Astrocyte (in vitro differentiated cells and primary cell): ENCODE results near the gene FAM131B. TPM values are rescaled to one million over a fixed set of nuclear protein-coding genes. Genes with fewer than 3 reads are reported as not detected.

ENCODE experiments used
- DNase-seq: peaks from one replicate; pipeline ENCODE4 v3.0.0-alpha.2; 2010; ENCODE audit warnings: low read depth
- FAIRE-seq: peaks from 2 replicates; lab custom pipeline; 2011; peaks lifted over from hg19 to GRCh38; lab: Jason Lieb, UNC
- H2AFZ ChIP-seq: 2 replicates; pipeline ENCODE4 v1.6.0; 2012; ENCODE audit warnings: low read depth, low read length, inconsistent platforms
- H3K27ac ChIP-seq: 2 replicates; pipeline ENCODE4 v1.5.1; 2011; ENCODE audit warnings: low read depth, low read length, inconsistent platforms
- H3K27me3 ChIP-seq: 2 replicates; pipeline ENCODE4 v1.6.0; 2011; ENCODE audit warnings: low read length, inconsistent platforms; ENCODE audit not compliant: insufficient read depth
- H3K36me3 ChIP-seq: 2 replicates; pipeline ENCODE4 v1.5.1; 2011; ENCODE audit warnings: low read length, inconsistent platforms; ENCODE audit not compliant: insufficient read depth
- H3K4me1 ChIP-seq: 2 replicates; pipeline ENCODE4 v1.5.1; 2011; ENCODE audit warnings: low read length, inconsistent platforms; ENCODE audit not compliant: insufficient read depth
- H3K4me2 ChIP-seq: 2 replicates; pipeline ENCODE4 v1.6.0; 2012; ENCODE audit warnings: low read length, inconsistent platforms
- H3K4me3 ChIP-seq: 2 replicates; pipeline ENCODE4 v1.5.1; 2011; ENCODE audit warnings: low read depth, mild to moderate bottlenecking, low read length, inconsistent platforms; ENCODE audit not compliant: insufficient read depth
- H3K79me2 ChIP-seq: 2 replicates; pipeline ENCODE4 v1.6.0; 2012; ENCODE audit warnings: mild to moderate bottlenecking, low read length, inconsistent platforms; ENCODE audit not compliant: insufficient read depth
- H3K9ac ChIP-seq: 2 replicates; pipeline ENCODE4 v1.6.0; 2012; ENCODE audit warnings: mild to moderate bottlenecking, low read length, inconsistent platforms
- H3K9me3 ChIP-seq: 2 replicates; pipeline ENCODE4 v1.5.1; 2012; ENCODE audit warnings: low read depth, mild to moderate bottlenecking, low read length, inconsistent platforms; ENCODE audit not compliant: insufficient read depth
- H4K20me1 ChIP-seq: 2 replicates; pipeline ENCODE4 v1.6.0; 2012; ENCODE audit warnings: low read length, inconsistent platforms; ENCODE audit not compliant: insufficient read depth
- H3K27ac Mint-ChIP-seq: one replicate; pipeline ENCODE4 v1.8.0; 2021; ENCODE audit warnings: mild to moderate bottlenecking, mixed read lengths; ENCODE audit not compliant: unreplicated experiment
- H3K27me3 Mint-ChIP-seq: one replicate; pipeline ENCODE4 v1.8.0; 2021; ENCODE audit warnings: low read depth, mixed read lengths; ENCODE audit not compliant: unreplicated experiment
- H3K36me3 Mint-ChIP-seq: one replicate; pipeline ENCODE4 v1.8.0; 2021; ENCODE audit warnings: low read depth, mixed read lengths; ENCODE audit not compliant: unreplicated experiment
- H3K4me1 Mint-ChIP-seq: one replicate; pipeline ENCODE4 v1.8.0; 2021; ENCODE audit warnings: low read depth, mixed read lengths; ENCODE audit not compliant: unreplicated experiment
- H3K4me3 Mint-ChIP-seq: one replicate; pipeline ENCODE4 v1.8.0; 2021; ENCODE audit warnings: mild to moderate bottlenecking, moderate library complexity, mixed read lengths; ENCODE audit not compliant: unreplicated experiment
- H3K9me3 Mint-ChIP-seq: one replicate; pipeline ENCODE4 v1.8.0; 2021; ENCODE audit warnings: mild to moderate bottlenecking, mixed read lengths; ENCODE audit not compliant: unreplicated experiment
- CTCF ChIP-seq: IDR thresholded peaks from 2 replicates; pipeline ENCODE4 v1.5.1; 2011; ENCODE audit warnings: low read depth, mild to moderate bottlenecking, inconsistent platforms, low read length, moderate library complexity; ENCODE audit not compliant: insufficient read depth
- EZH2 ChIP-seq: IDR thresholded peaks from 2 replicates; pipeline ENCODE4 v1.6.1; 2012; ENCODE audit warnings: mild to moderate bottlenecking, low read length, inconsistent platforms; ENCODE audit not compliant: insufficient read depth
- total RNA-seq: library from RNA; stranded (reverse); gene quantifications from 2 replicates; pipeline ENCODE4 v1.2.1, GENCODE V29; 2021

Gene FAM131B
- total RNA-seq, 1 donor from 2014 or later, result 7.6 TPM

- Histone ChIP-seq H3K9me3 (no peaks in the 10 kb centered on the region), H3K27ac (no peak overlapping the region), H3K9ac (peak overlapping the region; percentile 58), H3K4me3 (peak overlapping the region; percentile 17), H3K4me1 (no peaks in the 10 kb centered on the region), H3K79me2 (no peaks in the 10 kb centered on the region), H2AFZ (no peak overlapping the region), H3K27me3 (peaks cover 10% of the 10 kb centered on the region), H3K36me3 (no peaks in the 10 kb centered on the region), H3K4me2 (peak overlapping the region; percentile 98), H4K20me1 (no peaks in the 10 kb centered on the region)
- DNase-seq (no peak), FAIRE-seq (no peak)
- Mint-ChIP-seq H3K9me3 (peaks cover 4% of the 10 kb centered on the region), H3K27ac (no peak overlapping the region), H3K27me3 (peaks cover 45% of the 10 kb centered on the region), H3K36me3 (peaks cover 6% of the 10 kb centered on the region), H3K4me3 (peak overlapping the region; percentile 85), H3K4me1 (peaks cover 2% of the 10 kb centered on the region)
- TF ChIP-seq EZH2 (no peak), CTCF (no peak)
These were observed 872 bp downstream of the FAM131B start for GRCh38 chr7:143361552-143362130.

GRCh38 chr7:143360788-143361551 lies 1.5 kb downstream of the FAM131B start:
- Histone ChIP-seq H3K4me1 (no peaks in the 10 kb centered on the region), H3K4me3 (no peak overlapping the region), H4K20me1 (no peaks in the 10 kb centered on the region), H3K79me2 (no peaks in the 10 kb centered on the region), H3K9me3 (no peaks in the 10 kb centered on the region), H3K4me2 (peak overlapping the region; percentile 98), H3K36me3 (no peaks in the 10 kb centered on the region), H2AFZ (no peak overlapping the region), H3K27ac (no peak overlapping the region), H3K9ac (no peak overlapping the region), H3K27me3 (peaks cover 10% of the 10 kb centered on the region)
- no peak for DNase-seq
- H3K36me3 Mint-ChIP-seq, result peaks cover 12% of the 10 kb centered on the region
- no peak for FAIRE-seq
- TF ChIP-seq CTCF, result no peak
- no peak for TF ChIP-seq EZH2
- H3K27me3 Mint-ChIP-seq, result peaks cover 42% of the 10 kb centered on the region
- H3K4me1 Mint-ChIP-seq, result peaks cover 2% of the 10 kb centered on the region
- peak overlapping the region; percentile 37 for H3K27ac Mint-ChIP-seq
- H3K9me3 Mint-ChIP-seq, result peaks cover 4% of the 10 kb centered on the region
- H3K4me3 Mint-ChIP-seq, result peak overlapping the region; percentile 71
